KBM-7 (cell line): ENCODE data around the gene SNCAIP.

ENCODE experiments used
- DNase-seq: peaks from one replicate; pipeline ENCODE4 v3.0.0-alpha.2; 2015
- in situ Hi-C: fragments of 300-500 bp; cut with MboI; formaldehyde crosslinking; loops from 2 replicates; pipeline ENCODE4 v1.14.3; 2020; ENCODE audit warnings: low sequenced_read_pairs, low pct_unique_long_range_greater_than_20kb, mixed read lengths

Gene SNCAIP

DNA sequence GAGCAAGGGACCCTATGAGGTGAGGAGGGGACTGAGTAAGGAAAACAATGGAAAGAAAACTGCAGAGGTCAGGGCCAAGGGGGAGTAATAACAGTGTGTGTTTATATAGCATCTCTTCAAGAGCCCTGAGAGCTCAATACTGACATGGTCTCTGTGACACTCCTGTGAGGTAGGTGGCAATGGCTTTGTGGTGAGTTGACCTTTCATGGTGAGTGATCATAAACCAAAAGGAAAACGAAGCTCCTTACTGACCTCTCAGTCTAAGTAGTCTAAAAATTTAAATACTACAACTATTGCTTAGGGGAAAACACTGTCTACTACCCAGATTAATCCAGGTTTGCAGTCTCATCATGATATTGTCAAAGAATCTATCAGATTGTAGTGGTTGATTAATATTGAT is 130.9 kb downstream of the SNCAIP start:
- no peak for DNase-seq
- in situ Hi-C loops, result no loop called here

DNA sequence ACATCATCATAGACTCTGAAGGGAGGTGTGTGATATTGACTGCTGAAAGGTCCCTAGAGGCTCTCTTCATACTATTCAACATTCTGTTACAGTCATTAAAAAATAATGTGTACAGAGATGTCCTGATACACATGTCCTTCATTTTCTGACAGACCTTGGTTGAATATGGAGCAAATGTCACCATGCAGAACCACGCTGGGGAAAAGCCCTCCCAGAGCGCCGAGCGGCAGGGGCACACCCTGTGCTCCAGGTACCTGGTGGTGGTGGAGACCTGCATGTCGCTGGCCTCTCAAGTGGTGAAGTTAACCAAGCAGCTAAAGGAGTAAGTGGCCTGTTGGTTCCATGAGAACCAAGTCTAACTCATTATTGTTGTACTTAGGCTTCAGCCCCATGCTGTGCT is 132.4 kb downstream of the SNCAIP start:
- in situ Hi-C loops, result no loop called here

DNA sequence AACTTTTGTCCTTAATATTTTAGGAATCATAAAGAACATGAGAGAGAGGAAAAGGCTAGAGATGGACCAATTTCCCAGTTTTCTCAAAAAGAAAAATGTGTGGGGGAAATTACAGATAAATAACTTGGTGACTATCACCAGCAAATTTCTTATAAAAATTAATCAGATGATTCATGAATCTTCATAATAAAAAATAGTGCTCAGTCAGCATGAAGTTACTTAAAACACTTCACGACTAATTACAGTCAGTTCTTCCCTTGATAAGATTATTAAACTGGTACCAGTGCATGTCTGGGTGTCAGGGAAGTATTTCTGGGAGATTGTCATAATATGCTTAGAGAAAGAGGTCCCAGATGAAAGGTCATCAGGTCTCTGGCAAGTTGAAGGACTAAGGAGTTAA is 133.0 kb downstream of the SNCAIP start:
- in situ Hi-C loops, result no loop called here
- no peak for DNase-seq

More for the DNA sequence above, 132.4 kb downstream of the SNCAIP start:
- no peak for DNase-seq

GRCh38 chr5:122447072-122447471 is 135.0 kb downstream of the SNCAIP start:
- in situ Hi-C loops, result no loop called here
- DNase-seq, result no peak

GRCh38 chr5:122447879-122448278 is 135.8 kb downstream of the SNCAIP start:
- DNase-seq, result no peak
- in situ Hi-C loops, result no loop called here

- DNase-seq, result no peak
- in situ Hi-C loops, result no loop called here
These were observed 142.5 kb downstream of the SNCAIP start for GRCh38 chr5:122454541-122454940.

DNA sequence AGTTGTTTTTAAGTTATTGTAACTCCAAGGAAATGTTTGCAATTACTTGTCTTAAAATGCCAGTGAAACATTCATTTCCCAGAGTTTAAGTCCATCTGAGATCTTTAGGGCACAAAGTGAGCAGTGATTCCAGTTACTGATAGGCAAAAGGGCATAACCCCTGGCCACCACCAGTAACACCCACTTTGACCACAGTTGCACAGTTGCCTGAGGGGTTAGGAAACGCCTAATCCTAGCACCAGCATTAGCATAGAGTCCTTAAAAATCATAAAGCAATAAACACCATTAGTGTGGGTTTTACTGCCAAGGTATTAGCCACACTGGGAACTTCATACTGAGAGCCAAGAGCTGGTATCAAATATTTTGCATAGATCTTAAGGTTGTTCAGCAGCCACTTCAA is 143.9 kb downstream of the SNCAIP start:
- no peak for DNase-seq
- in situ Hi-C loops, result no loop called here

DNA sequence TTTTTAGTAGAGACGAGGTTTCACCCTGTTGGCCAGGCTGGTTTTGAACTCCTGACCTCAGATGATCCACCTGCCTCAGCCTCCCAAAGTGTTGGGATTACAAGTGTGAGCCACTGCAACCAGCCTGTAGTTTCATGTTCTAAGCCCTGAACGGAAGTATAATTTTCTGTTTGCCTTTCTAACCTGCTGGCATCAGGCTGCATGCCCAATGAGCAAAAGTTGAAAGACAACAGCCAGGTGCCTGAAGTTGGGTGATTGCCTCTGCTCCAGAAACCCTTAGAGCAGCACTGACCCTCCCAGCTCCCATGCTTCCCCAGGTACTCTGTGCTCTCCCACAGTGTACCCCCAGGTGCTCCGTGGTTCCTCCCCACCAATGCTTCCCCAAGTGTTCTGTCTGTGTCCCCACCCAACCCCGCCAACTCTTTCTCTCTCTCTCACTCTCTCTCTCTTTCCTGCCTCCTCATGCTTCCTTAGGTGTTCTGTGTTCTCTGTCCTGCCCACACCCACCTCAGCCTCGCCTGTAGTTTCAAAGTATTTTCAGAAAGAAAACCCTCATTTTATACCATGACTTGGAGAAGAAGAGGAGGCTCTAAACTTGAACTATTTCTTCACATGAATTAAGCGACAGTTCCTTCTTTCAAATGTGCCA is 145.3 kb downstream of the SNCAIP start:
- no peak for DNase-seq
- in situ Hi-C loops, result no loop called here

- in situ Hi-C loops, result no loop called here
- peak; percentile 11 for DNase-seq
These were observed 146.3 kb downstream of the SNCAIP start for GRCh38 chr5:122458278-122458872.

DNA sequence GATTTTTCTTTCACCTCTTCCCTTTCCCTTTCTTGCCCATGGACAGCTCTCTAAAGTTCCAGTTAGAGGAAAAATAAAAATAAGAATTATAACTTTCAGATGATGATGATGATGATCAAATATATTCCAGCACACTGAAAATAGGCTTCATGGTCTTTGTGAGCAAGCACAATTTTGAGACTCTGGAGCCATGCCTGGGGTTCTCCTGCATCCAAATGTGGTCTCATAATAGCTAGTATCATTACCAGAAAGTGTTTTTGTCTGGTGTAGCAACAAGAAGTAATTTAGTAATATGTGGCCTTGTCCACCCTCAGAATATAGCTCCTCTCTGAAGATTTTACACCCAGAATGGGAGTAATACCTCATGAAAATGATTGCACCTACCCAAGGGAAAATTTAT is 150.4 kb downstream of the SNCAIP start:
- DNase-seq, result no peak
- in situ Hi-C loops, result no loop called here

GRCh38 chr5:122463221-122463620 is 151.2 kb downstream of the SNCAIP start:
- no peak for DNase-seq
- in situ Hi-C loops, result no loop called here

GRCh38 chr5:122464191-122464590 is 152.2 kb downstream of the SNCAIP start:
- in situ Hi-C loops, result no loop called here
- DNase-seq, result no peak

GRCh38 chr5:122465031-122465577 is 153.1 kb downstream of the SNCAIP start:
- DNase-seq, result no peak
- in situ Hi-C loops, result no loop called here

GRCh38 chr5:122465994-122466393 is 154.0 kb downstream of the SNCAIP start:
- no peak for DNase-seq
- in situ Hi-C loops, result no loop called here

- in situ Hi-C loops, result no loop called here
These were observed 156.5 kb downstream of the SNCAIP start for GRCh38 chr5:122468351-122469116.

DNA sequence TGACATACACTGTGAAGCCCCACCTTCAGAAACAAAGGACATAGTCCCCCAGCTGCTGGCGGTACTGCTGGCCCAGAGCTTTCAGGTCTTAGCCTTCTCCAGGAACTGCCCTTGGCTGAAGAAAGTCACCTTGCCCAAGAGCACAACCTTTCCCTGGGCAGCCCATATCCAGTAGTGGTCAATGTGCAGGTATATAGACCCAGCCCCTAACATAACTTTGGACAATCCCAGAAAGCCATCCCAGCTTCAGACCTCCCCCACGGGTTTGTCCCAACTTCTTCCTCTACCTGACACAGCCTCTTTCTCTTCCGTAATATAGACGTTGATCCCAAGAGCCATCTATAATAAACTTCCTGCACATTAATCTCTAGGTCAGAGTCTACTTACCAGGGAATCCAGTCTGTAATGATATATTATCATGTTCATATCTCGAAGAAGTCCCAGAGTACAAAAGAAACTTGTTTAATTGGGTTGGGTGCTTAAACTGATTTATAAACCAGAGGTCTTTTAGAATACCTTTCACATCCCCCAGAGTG is 157.4 kb downstream of the SNCAIP start:
- DNase-seq, result no peak
- in situ Hi-C loops, result no loop called here

More at GRCh38 chr5:122468351-122469116, 156.5 kb downstream of the SNCAIP start:
- DNase-seq, result no peak

DNA sequence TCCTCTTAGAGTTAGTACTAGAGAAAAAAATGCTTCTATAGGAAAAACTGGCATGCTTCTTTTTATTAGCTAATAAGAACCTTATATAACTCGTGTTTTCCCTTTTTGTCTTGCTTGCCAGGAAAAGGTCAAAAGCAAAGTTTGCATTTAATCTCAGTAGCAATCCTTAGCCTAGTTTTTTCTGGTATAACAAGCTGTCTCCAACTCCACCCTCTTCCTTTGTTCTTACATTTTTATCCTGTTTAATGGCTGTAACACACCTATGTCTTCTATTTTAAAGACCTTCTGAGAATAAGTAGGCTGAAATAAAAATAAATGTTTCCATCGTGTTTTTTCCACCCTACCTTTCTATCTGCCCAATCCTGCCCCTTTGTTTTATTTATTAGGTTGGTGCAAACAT is 158.3 kb downstream of the SNCAIP start:
- in situ Hi-C loops, result no loop called here
- no peak for DNase-seq

DNA sequence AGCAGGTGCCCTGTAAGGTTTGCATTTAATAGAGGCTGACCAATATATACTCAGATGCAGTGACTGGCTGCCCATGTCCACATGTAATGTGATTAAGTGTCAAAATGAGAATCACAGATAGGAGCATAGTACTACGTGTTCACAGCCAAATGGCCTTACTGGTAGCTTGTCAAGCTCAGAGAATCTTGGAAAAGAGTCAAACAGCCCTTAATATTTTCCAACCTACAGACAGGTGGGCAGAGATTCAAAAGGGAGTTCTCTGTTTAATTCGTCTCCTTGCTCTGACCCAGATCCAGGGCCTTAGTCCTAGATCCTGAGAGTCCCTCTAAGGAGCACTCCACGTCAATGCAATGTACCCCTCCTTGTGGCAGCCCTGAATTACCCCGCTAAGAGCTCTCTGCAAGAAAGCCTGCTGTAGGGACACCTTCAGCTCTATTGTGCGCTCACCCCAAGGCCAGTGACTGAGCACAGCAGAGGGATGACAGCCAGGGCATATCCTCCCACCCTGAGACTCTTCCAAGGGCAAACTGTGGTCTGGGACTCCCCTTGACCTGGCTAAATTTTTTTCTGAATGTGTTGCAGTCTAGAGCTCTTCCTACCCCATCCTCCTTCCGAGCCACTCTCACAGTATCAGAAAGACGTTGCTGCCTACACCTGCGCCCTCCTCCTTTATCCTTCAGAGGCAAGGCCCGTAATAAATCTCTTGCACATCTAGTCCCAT is 159.2 kb downstream of the SNCAIP start:
- in situ Hi-C loops, result no loop called here
- DNase-seq, result no peak

GRCh38 chr5:122471752-122472061 is 159.7 kb downstream of the SNCAIP start:
- in situ Hi-C loops, result no loop called here
- no peak for DNase-seq
